HCEC 1CT (cell line): Measurements from ENCODE around the gene DOHH.

Source experiments
- DNase-seq: peaks from one replicate; pipeline ENCODE4 v3.0.0-alpha.2; 2017

DOHH gene

DNA sequence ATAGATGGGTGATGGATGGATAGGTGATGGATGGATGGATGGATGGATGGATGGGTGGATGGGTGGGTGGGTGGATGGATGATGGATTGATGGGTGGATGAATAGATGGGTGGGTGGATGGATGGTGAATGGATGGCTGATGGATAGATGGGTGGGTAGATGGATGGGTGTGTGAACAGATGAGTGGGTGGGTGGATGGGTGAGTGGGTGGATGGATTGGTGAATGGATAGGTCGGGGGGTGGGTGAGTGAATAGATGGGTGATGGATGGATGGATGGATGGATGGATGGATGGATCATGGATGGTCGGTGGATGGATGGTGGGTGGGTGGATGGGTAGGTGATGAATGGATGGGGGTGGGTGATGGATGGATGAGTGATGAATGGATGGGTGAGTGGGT, 23.6 kb downstream of the DOHH start:
- DNase-seq, result no peak

DNA sequence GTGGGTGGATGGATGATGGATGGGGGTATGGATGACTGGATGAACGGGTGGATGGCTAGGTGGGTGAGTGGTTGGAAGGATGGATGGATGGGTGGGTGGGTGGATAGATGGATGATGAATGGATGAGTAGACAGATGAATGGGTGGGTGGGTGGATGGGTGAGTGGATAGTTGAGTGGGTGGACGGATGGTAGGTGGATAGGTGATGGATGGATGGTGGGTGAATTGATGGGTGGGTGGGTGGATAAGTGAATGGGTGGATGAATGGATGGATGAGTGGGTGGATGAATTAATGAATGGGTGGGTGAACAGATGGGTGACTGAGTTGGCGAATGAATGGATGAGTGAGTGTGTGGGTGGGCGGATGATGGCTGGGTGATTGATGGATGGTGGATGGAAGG, 25.0 kb downstream of the DOHH start:
- DNase-seq, result no peak

DNA sequence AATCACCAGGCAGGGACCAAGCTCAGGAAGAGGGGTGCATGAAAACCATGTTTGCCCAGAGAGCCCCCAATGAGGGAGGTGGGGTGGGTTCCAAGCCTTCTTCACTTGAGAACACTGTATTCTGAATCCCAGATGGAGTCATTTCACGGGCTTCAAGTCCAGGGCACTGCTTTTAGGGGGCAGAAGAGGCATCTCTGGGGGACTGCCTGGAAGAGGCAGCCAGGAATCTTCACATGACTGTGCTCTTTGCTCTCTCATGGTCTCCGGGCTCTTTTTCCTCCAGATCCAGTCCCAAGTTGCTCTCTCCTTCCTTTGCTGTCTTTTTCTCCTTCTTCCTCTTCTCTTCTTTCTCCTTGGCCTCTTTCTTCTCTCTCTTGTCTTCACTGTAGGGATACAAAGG, 25.9 kb downstream of the DOHH start:
- DNase-seq, result no peak

DNA sequence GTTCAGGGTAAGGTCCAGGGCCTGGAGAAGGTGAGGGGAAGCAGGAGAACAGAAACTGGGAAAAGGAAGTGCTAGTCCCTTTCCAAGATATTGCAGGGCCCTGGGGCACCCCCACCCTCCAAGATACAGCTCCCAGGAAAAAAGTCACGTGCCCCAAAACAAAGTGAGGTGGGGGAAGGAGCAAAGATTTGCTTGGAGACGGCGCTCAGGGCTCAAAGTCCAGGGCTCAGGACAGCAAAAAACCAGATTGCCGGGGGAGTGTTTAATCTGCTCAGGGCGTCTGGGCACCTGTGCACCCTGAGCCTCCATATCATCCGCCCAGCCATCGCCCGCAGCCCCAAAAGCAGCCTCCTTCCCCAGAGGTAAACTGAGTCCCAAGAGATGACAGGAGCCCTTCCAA, 26.5 kb downstream of the DOHH start:
- DNase-seq, result no peak

DNA sequence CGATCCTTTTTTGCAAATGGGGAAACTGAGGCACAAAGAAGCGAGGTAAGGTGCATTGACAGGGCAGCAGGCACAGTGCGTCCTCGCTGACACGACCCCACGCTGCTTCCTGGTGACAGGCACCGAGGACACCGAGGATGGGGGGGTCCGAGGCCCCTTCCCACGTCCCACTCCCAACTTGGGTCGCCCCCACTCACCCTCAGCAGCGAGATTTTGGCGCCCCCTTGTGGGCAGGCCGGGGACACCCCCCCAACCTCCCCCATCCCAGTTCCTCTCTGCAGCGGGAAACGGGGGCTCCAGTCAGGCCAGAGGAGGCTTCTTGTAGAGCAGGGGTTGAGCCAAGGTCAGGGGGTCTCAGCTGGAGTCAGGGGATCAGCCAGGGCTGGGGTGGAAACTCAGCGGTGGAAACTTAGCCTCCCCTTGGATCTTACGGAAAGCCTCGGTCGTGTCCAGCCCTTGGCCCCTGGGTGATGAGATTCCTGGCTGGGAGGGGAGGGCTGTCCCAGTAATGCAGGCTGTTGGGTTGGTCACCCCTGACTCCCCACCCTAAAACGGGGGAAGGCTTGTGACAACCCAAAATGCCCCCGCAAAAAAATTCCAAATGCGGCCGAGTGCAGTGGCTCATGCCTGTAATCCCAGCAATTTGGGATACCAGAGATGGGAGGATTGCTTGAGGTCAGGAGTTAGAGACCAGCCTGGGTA, 28.4 kb downstream of the DOHH start:
- DNase-seq, result no peak

DNA sequence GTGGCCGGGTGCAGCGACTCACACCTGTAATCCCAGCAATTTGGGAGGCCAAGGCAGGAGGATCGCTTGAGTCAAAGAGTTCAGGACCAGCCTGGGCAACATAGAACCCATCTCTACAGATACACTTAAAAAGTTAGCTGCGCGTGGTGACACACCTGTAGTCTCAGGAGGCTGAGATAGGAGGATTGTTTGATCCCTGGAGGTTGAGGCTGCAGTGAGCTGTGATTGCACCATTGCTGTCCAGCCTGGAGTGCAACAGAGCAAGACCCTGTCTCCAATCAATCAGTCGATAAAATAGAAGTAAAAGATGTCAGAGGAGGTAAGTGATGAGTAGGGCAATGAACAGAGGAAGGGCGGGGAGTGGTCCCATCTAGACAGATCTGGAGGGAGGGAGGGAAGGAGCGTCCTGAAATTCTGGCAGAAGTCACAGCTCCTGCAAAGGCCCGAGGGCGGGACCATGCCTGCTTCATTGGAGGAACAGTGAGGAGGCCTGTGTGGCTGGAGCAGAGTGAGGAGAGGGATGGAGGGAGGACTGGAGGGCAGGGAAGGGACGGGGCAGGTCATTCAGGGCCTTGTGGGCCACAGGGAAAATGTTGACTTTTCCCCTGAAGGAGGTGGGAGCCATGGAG, 29.9 kb downstream of the DOHH start:
- no peak for DNase-seq

DNA sequence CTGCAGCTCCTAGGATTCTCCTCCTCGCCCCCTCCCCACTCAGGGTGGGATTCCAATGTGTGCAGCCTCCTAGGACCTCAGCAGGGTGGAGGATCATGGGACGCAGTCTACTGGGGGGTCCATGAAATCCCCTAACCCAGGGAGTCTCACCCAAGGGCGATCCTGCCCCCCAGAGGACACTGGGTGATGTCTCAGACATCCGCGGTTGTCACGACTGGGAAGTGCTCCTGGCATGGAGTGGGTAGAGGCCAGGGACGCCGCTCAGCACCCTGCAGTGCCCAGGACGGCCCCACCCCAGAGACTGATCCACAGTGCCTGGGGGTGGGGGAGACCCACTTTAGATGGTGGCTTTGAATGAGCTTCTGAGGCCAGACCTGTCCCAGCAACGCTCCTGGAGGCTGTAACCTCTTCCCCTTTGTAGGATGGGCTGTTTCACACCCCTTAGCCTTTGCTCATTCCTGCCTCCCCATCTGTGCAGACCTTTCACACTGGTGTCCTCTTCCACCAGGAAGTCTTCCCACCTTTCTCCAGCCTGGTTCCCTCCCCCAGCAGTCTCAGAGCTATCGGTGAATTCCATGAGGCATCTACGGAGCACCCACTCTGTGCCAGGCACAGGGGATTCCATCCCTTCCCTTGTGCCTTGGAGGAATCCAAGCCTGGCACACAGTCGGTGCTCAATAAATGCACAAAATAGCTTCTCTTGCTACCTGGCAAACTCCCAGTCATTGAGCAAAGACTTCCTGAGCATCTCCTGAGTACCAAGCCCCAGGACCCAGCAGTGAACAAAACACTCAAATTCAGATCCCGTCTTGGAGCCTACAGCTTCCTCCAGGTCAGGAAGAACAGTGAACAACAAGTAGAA, 30.6 kb downstream of the DOHH start:
- no peak for DNase-seq

DNA sequence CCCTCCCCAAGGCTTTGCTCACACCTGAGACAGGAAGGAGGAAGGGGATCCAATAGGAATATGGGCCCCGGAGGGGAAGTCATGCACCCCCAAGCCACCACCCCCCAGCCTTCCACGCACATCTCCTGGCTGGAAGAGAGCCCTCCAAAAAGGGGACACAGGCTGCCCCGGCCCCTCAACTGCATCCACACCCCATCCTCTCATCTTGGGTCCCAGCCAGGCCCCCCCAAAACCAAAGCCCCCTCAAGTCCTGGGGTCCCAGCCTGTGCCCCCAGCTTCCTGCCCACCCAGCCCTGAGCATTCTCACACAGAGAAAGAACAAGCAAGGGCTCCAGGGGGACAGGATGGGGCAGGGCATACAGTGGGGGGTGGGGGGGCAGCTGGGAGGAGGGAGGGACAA, 32.3 kb downstream of the DOHH start:
- no peak for DNase-seq

DNA sequence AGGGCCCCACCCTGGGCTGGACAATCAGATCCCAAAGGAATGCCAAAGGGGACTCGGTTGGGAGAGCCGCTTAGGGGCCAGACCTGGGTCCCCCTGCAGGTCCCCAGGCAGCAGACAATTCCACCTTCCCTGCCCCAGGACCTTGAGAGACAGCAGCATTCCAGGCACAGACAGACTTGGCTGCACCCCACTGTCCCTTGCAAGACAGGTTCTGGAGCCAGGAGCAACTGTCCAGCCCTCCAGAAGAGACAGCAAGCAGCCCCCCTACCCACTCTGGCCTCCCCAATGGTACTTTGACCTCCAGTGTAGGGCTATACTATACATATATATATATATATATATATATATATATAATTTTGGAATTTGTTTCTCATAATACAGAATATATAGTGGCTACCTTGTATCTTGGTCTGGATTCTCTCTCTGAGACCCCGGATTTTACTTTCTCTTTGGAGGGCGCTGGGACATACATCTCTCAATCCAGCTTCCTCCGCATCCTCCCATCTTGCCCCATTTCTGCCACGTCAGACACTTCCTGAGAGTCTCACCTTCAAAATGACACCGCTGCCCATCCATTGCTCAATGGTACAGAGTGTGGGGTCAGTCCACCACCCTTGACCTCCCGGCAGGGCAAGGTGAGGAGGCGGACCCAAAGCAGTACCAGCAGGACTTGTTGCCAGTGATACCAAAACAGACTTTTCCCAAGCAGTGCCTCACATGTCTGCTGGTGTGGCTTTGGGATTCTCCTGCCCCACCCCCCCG, 32.9 kb downstream of the DOHH start:
- DNase-seq, result no peak

DNA sequence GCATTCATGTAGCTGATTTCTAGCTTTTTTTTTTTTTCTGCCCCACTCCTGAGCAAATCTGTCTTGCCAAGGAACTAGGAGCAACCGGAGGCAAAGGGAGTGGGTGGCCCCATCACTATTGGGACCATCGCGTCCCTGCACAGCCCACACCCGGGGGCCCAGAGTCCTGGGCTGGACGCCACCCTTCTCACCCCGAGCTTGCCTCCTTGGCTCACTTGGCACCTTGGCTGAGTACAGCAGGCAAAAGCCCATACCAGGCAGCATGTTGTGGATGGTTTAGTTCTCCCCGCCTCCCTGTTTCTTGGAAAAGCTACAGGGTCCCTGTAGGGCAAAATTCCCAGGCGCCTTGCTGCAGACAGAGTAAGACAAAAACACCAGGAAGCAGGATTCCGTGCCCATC, 33.8 kb downstream of the DOHH start:
- no peak for DNase-seq

DNA sequence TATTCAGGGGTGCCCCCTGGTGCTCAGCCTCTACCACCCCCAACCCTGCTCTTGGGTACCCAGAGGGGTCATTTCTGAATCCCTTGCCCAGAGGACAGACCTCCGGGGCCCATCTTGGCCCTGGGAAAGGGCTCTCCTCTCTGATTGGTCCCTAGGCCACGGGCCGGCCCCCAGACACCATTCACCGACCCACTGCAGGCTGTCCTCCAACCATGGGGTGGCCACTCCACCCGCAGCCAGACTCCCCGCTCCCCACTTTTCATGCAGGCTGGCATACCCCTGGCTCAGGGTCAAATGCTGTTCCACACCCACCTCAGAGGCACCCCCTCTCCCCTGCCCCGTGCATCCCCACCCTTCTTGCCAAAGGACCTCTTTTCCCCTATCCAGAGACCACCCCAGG, 34.9 kb downstream of the DOHH start:
- DNase-seq, result no peak

DNA sequence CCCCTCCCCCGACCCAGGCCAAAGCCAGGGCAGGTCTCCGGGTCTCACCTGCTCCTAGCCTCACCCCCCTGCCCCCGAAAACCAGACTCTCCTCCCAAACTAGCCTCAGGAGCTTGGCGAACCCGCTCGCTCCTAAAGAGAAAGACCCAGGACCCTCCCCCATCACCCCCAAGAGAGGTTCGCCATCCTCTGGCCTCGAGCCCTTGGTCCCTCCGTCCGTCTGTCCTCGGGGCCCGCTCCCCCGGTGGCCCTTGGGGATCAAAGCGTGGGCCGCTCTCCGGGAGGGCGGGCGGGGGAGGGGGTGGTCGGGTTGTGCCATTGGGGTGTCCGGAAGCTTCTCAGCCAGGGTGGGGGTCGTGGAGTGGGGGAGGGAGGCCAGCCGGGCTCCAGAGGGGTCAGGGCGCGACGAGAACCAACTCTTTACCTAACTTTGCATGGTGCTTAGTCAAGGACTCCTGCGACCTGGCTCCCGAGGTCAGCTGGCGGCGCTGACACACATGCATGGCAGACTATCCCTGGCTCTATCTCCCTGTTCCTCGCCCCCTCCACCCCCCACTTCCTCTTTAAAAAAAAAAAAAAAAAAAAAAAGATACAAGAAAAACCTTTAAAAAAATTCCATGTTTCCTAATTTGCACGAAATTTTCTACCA, 35.8 kb downstream of the DOHH start:
- no peak for DNase-seq

DNA sequence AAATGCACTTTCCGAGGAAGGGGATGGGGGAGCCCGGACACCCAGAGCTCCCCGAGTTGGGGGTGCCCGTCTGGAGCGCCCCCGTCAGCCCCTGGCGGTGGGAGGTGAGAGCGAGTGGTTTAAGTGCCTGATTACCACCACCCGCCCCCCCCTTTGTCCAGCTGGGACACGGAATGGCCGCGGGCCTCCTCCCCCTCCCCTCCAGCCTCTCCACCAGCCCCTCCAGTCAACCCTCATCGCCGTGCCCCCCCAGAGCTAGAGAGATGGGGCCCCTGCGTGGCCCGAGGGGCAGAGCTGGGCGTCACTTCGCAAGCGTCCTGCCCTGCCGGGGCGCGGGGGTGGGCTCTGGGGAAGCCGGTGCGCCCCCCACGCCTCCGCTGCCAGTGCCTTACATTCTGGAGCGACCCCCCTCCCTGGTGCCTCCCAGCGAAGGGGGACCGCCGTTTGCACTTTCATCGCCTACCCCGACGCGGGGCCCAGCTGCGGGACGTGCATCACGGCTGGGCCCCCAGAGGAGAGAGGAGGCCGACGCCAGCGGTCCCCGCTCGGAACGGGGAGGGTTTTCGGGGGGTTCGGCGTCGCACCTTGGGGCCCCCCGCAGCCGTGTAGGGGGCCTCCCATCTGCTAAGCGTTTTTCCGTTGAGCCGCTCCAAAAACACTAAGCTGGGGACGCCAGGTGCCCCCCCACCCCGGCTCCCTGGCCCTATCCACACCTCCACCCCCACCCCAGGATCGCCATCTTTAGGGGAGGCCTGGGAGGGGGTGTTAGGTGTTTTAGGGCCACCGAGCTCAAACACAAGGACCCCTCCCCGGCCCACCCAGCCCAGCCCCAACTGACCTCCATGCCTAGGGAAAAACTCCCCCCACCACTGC, 36.5 kb downstream of the DOHH start:
- no peak for DNase-seq

DNA sequence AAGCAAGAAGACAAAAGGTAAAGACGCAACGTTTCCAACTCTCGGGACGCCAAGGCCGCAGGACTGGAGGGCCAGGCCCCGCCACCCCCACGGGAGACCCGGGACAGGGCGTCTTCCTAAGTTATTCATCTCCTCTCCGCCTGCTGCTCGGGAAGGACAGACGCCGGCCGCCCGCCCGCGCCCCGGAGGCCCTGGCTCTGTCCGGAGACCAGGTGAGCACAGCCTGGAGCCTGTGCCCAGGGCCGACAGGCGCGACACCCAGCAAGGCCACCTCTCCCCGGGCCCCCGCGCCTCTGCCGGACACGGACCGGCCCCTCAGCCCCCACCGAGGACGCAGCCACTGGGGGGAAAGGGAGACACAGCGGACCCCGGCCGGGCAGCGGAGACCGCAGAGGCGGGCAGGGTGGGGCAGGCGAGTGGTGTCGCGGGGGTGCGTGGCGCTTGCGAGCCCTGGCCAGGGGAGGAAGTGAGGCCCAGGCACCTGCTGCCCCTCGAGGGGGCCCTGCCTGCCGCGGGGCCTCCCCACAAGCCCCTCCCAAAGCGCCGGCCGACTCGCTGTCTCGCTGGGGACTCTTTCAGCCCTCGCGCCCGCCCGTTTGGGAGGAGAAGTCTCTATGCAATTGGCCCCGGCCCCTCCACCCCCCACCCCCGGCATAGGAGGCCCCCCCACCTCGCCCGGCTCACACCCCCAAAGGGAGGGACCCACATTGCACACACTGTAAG, 37.3 kb downstream of the DOHH start:
- no peak for DNase-seq

DNA sequence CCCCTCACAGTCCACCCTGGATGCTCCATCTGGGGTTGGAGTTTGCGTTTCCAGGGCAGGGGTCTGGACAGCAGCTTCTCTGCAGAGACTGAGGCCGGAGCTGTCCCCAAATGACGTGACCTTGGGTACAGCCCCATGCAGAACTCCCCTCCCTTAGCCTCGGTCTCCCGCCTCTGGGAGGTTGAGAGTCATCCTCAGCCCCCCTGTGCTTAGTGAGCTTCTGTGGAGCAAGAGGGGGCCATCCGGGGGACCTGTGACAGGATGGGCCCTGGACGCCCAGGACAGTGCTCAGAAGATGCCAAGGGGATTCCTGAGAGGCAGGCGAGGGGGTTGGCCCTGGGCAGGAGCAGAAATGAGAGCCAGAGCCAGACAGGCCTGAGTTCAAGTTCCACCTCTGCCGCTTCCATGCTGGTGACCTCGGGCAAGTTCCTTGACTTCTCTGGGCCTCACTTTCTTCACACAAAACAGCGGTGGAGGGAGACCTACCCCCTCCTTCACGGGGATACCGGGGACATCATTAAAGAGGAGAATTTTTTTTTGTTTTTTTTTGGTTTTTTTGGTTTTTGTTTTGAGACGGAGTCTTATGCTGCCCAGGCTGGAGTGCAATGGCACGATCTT, 40.4 kb downstream of the DOHH start:
- DNase-seq, result no peak

DNA sequence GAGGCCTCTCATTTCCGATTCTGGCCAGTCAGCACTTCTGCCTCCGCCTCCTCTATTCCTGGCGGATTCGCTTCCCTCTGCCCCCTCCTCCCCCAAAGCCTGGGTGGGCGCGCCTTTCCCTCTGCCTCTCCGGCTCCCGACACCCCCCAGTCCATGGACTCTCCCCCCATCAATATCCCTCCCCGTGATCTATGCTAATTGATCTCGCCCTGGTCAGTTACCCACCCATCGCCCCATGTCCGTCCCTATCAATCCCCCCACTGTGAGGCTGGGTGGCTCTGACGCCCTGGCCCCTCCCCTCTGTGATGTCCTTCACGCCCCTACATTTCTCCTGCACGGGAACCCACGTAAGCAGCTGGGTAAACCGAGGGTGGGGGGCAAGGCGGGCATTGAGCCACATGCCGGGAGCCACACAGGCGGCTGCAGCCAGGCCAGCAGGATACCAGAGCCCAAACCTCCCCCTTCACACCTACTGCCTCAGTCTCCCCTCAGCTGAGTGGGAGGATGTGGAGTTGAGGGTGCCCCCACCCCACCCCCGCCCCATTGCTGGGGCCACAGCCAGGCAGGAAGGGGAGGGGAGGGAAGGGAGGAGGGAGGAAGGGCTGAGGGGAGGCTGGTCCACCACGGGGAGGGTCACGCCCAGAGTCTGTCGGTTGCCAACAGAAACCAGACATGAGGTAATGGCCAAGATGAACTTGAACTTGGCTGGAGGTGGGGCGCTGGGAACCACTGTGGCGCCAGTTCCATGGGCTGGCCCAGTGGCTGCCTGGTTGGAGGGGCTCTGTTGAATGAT, 41.2 kb downstream of the DOHH start:
- no peak for DNase-seq

DNA sequence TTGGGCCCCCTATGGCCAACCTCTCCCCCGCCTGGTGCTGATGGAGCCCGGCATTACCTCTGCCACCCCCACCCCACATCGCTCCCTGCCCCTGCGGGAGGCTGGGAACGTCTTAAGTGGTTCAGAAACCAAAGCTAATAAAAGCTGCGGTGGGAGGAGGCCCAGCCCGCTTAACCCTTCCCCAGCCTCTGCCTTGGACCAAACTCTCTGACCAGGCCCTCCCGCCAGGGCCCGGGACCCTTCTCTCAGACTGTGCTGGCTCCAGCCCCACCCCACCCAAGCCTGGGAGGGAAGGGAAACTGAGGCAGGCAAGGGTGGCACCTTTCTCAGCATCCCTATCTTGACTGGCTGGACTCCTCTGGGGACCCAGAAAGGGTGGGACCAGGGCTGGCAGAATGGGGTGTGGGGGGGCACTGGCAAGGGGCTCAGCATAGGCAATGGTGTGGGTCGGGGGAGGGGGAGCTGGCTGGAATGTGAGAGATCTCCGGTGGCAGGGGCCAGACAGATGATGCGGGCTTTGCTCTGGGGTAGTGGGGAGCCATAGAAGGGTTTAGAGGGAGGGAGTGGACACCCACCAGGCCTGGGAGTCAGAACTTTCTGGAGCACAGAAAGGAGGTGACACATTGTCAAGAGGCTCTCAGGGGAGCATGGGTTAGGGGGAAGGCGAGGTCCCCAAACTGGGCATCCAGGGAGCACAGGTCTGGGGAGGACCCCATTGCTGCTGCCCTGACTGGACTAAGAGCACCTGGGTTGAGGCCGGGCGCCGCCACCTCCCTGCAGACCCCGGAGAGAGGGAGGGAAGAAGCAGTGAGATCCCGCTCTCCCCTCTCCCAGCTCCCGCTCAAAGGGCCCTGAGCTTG, 42.0 kb downstream of the DOHH start:
- DNase-seq, result no peak

DNA sequence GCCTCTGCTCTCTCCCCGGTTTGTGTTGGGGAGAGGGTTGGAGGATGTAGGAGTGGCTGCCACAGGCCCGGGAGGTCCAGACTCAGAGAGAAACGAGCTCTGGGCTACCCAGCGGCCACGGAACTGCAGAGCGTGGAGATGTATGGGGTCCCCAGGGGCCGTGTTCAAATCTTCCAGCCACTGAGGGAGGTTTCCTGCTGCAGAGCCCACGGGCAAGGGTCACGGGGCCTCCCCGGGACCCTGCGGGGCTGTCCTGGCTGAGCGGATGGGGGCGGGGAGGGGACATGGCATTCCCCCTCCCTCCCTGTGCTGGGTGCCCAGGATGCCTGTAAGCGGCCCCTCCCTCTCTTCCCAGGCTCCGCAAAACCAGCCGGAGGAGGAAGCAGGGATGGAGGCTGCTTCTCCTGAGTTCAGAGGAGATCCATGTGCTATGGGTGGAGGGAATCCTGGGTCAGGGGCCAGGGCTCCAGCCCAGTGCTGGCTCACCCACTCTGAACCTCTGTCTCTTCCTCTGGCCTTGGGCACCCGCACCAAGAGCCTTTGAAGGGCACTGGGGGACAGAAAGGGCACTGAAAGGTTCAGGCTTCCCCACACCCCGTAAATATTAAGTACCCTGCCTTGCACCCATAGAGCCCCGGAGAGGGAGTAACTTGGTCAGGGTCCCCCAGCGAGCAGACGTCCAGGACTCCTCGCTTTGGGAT, 42.8 kb downstream of the DOHH start:
- no peak for DNase-seq
